MM.1S (cell line): ENCODE measurements around the gene COL6A1.
A peak's percentile ranks its signal among the peaks of the same experiment; 100 is the strongest.

Source experiments
- DNase-seq: peaks from one replicate; pipeline ENCODE4 v3.0.0-alpha.2; 2015
- H2AFZ ChIP-seq: fragments of 300-600 bp; sonication (generic); 2 replicates; pipeline ENCODE4 v1.6.0; 2016; ENCODE audit warnings: antibody characterized with exemption, low read length
- H3F3A ChIP-seq: fragments of 300-600 bp; sonication (generic); 2 replicates; pipeline ENCODE4 v1.6.1; 2016; ENCODE audit warnings: mild to moderate bottlenecking, antibody characterized with exemption, low read length, moderate library complexity, mixed read lengths; ENCODE audit not compliant: insufficient read depth
- H3K27ac ChIP-seq: fragments of 300-600 bp; sonication (generic); 2 replicates; pipeline ENCODE4 v1.5.1; 2016; ENCODE audit warnings: mild to moderate bottlenecking, low read length
- H3K27me3 ChIP-seq: fragments of 300-600 bp; sonication (generic); replicated peaks from 2 replicates; pipeline ENCODE4 v1.6.0; 2016; ENCODE audit warnings: low read length; ENCODE audit not compliant: insufficient read depth
- H3K36me3 ChIP-seq: fragments of 300-600 bp; sonication (generic); replicated peaks from 2 replicates; pipeline ENCODE4 v1.6.1; 2016; ENCODE audit warnings: mild to moderate bottlenecking, low read length, mixed read lengths; ENCODE audit not compliant: insufficient read depth
- H3K4me1 ChIP-seq: fragments of 300-600 bp; sonication (generic); 2 replicates; pipeline ENCODE4 v1.6.1; 2016; ENCODE audit warnings: low read length, mixed read lengths
- H3K4me2 ChIP-seq: fragments of 300-600 bp; sonication (generic); 2 replicates; pipeline ENCODE4 v1.6.0; 2016; ENCODE audit warnings: low read depth, low read length
- H3K4me3 ChIP-seq: fragments of 300-600 bp; sonication (generic); 2 replicates; pipeline ENCODE4 v1.5.1; 2016; ENCODE audit warnings: low read length, mixed read lengths
- H3K79me2 ChIP-seq: fragments of 300-600 bp; sonication (generic); 2 replicates; pipeline ENCODE4 v1.6.1; 2016; ENCODE audit warnings: mixed run types, low read length, mixed read lengths
- H3K9ac ChIP-seq: fragments of 300-600 bp; sonication (generic); 2 replicates; pipeline ENCODE4 v1.6.1; 2016; ENCODE audit warnings: low read length, mixed read lengths
- H3K9me2 ChIP-seq: fragments of 300-600 bp; sonication (generic); replicated peaks from 2 replicates; pipeline ENCODE4 v1.6.1; 2016; ENCODE audit warnings: mild to moderate bottlenecking, low read length, mixed read lengths; ENCODE audit not compliant: insufficient read depth
- H3K9me3 ChIP-seq: fragments of 300-600 bp; sonication (generic); replicated peaks from 2 replicates; pipeline ENCODE4 v1.6.1; 2016; ENCODE audit warnings: mild to moderate bottlenecking, low read length, mixed read lengths; ENCODE audit not compliant: insufficient read depth
- H4K20me1 ChIP-seq: fragments of 300-600 bp; sonication (generic); 2 replicates; pipeline ENCODE4 v1.6.1; 2016; ENCODE audit warnings: mild to moderate bottlenecking, low read length, moderate library complexity, mixed read lengths; ENCODE audit not compliant: insufficient read depth
- CTCF ChIP-seq: fragments of 300-600 bp; sonication (generic); IDR thresholded peaks from 2 replicates; pipeline ENCODE4 v1.5.1; 2016; ENCODE audit warnings: antibody characterized with exemption, low read length, mixed read lengths
- EZH2 ChIP-seq: fragments of 300-600 bp; sonication (generic); optimal IDR thresholded peaks from 2 replicates; pipeline ENCODE3; 2017; ENCODE audit warnings: low read depth, mild to moderate bottlenecking, antibody characterized with exemption, low read length, mixed read lengths
- EZH2phosphoT487 ChIP-seq: fragments of 300-600 bp; sonication (generic); IDR thresholded peaks from 2 replicates; pipeline ENCODE4 v1.6.1; 2018; ENCODE audit warnings: antibody characterized with exemption, low read length

Gene COL6A1

GRCh38 chr21:45991606-45992300 lies 10.2 kb downstream of the COL6A1 start:
- Histone ChIP-seq H3K9me2 (no peaks in the 10 kb centered on the region), H3K9ac (no peak overlapping the region), H3K4me3 (no peak overlapping the region), H3K79me2 (no peaks in the 10 kb centered on the region), H3K27ac (no peak overlapping the region), H4K20me1 (no peaks in the 10 kb centered on the region), H3K4me2 (no peak overlapping the region), H3K4me1 (no peaks in the 10 kb centered on the region), H2AFZ (no peak overlapping the region), H3K27me3 (peaks cover 92% of the 10 kb centered on the region), H3K9me3 (no peaks in the 10 kb centered on the region), H3K36me3 (no peaks in the 10 kb centered on the region), H3F3A (no peaks in the 10 kb centered on the region)
- no peak for DNase-seq
- TF ChIP-seq EZH2 (no peak), EZH2phosphoT487 (no peak), CTCF (no peak)

- H4K20me1 ChIP-seq: no peaks in the 10 kb centered on the region
- H3K9me3 ChIP-seq: no peaks in the 10 kb centered on the region
- H3K27ac ChIP-seq: no peak overlapping the region
- H3K9me2 ChIP-seq: no peaks in the 10 kb centered on the region
- H3K36me3 ChIP-seq: no peaks in the 10 kb centered on the region
- H3F3A ChIP-seq: no peaks in the 10 kb centered on the region
- H3K4me1 ChIP-seq: no peaks in the 10 kb centered on the region
- H3K4me2 ChIP-seq: no peak overlapping the region
- no peak for DNase-seq
- no peak overlapping the region for H3K9ac ChIP-seq
- H3K27me3 ChIP-seq: peaks cover 92% of the 10 kb centered on the region
- H2AFZ ChIP-seq: no peak overlapping the region
- H3K4me3 ChIP-seq: no peak overlapping the region
- TF ChIP-seq EZH2phosphoT487 (no peak), EZH2 (peak; percentile 49), CTCF (no peak)
- H3K79me2 ChIP-seq: no peaks in the 10 kb centered on the region
Observed at GRCh38 chr21:45992301-45993209, 11.0 kb downstream of the COL6A1 start.

GRCh38 chr21:45993210-45994085 lies 11.9 kb downstream of the COL6A1 start:
- Histone ChIP-seq H3K4me1 (no peaks in the 10 kb centered on the region), H3K36me3 (no peaks in the 10 kb centered on the region), H3K79me2 (no peaks in the 10 kb centered on the region), H3K9ac (no peak overlapping the region), H2AFZ (no peak overlapping the region), H3K9me2 (no peaks in the 10 kb centered on the region), H4K20me1 (no peaks in the 10 kb centered on the region), H3K9me3 (no peaks in the 10 kb centered on the region), H3K27ac (no peak overlapping the region), H3K4me2 (no peak overlapping the region), H3F3A (no peaks in the 10 kb centered on the region), H3K27me3 (peaks cover 99% of the 10 kb centered on the region), H3K4me3 (no peak overlapping the region)
- no peak for DNase-seq
- TF ChIP-seq EZH2phosphoT487 (no peak), CTCF (no peak), EZH2 (no peak)
